Uterus (tissue), 2 donors: Measurements from ENCODE around the gene CCDC88B.
A peak's percentile ranks its signal among the peaks of the same experiment; 100 is the strongest.

ENCODE experiments used
- POLR2A ChIP-seq, 2 donors: fragments of 450-650 bp; IDR thresholded peaks; one replicate each; pipeline ENCODE4 v1.6.1; 2016; ENCODE audit warnings: antibody characterized with exemption in 2 of 2, mild to moderate bottlenecking in 1 of 2, moderate library complexity in 1 of 2
- TF ChIP-seq, protein P1 (sequence below), 4 experiments: fragments of 200-600 bp in 2 of 4; fragments of 450-650 bp in 2 of 4; sonication (generic) in 2 of 4; IDR thresholded peaks; one replicate each; pipeline ENCODE4 v1.5.1; 2016 to 2019; ENCODE audit warnings: antibody characterized with exemption in 4 of 4, mild to moderate bottlenecking in 2 of 4, moderate library complexity in 1 of 4

DNA sequence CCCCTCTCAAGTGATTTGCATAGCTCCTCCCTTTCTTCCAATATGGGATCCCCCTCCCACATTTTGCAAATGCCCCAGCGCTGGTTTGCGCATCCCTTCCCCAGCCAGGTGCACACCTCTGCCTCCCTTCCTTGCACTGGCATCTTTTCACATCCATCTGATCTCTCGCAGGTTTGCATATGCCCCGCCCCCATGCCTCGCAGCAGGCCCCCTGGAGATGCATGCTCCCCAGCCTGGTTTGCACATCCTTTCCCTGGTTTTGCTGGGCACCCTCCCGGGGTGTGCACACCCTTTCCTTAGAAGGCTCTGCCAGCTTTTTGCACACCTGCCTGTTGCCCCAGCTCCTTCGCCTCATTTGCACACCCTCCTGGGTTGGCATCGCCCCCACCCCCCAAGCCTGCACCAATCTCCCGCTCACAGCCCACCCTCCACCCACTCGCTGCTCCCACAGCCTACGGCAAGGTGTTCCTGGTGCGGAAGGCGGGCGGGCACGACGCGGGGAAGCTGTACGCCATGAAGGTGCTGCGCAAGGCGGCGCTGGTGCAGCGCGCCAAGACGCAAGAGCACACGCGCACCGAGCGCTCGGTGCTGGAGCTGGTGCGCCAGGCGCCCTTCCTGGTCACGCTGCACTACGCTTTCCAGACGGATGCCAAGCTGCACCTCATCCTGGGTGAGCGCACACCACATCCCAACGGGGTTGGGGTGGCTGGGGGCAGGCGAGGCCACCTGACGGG, 19.9 kb downstream of the CCDC88B start:
- TF ChIP-seq, protein P1, sequence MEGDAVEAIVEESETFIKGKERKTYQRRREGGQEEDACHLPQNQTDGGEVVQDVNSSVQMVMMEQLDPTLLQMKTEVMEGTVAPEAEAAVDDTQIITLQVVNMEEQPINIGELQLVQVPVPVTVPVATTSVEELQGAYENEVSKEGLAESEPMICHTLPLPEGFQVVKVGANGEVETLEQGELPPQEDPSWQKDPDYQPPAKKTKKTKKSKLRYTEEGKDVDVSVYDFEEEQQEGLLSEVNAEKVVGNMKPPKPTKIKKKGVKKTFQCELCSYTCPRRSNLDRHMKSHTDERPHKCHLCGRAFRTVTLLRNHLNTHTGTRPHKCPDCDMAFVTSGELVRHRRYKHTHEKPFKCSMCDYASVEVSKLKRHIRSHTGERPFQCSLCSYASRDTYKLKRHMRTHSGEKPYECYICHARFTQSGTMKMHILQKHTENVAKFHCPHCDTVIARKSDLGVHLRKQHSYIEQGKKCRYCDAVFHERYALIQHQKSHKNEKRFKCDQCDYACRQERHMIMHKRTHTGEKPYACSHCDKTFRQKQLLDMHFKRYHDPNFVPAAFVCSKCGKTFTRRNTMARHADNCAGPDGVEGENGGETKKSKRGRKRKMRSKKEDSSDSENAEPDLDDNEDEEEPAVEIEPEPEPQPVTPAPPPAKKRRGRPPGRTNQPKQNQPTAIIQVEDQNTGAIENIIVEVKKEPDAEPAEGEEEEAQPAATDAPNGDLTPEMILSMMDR (IDR thresholded peaks at IDR 0.05) = peak in 2 of 4 experiments; percentile 14 to 27
- no peak for TF ChIP-seq POLR2A (IDR thresholded peaks at IDR 0.05)
